ENCODE data around the gene MCHR1.

DNA sequence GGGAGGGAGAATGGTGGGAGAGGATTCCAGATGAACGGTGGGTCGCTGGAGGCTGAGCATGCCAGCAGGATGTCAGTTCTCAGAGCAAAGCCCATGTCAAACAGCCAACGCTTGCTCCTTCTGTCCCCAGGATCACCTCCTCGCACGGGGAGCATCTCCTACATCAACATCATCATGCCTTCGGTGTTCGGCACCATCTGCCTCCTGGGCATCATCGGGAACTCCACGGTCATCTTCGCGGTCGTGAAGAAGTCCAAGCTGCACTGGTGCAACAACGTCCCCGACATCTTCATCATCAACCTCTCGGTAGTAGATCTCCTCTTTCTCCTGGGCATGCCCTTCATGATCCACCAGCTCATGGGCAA is 1.5 kb downstream of the MCHR1 start:
- TF ChIP-seq, protein P1, sequence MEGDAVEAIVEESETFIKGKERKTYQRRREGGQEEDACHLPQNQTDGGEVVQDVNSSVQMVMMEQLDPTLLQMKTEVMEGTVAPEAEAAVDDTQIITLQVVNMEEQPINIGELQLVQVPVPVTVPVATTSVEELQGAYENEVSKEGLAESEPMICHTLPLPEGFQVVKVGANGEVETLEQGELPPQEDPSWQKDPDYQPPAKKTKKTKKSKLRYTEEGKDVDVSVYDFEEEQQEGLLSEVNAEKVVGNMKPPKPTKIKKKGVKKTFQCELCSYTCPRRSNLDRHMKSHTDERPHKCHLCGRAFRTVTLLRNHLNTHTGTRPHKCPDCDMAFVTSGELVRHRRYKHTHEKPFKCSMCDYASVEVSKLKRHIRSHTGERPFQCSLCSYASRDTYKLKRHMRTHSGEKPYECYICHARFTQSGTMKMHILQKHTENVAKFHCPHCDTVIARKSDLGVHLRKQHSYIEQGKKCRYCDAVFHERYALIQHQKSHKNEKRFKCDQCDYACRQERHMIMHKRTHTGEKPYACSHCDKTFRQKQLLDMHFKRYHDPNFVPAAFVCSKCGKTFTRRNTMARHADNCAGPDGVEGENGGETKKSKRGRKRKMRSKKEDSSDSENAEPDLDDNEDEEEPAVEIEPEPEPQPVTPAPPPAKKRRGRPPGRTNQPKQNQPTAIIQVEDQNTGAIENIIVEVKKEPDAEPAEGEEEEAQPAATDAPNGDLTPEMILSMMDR (conservative IDR thresholded peaks at IDR 0.05 in 1 of 2, IDR thresholded peaks at IDR 0.05 in 1 of 2; ENCODE audit: low read depth in 1 of 2, low read length in 2 of 2), result no peak
- TF ChIP-seq EZH2 (IDR thresholded peaks at IDR 0.05; ENCODE audit: low read length, missing control alignments), result no peak

Measured in fibroblast of lung (primary cell).